Heart right ventricle (tissue), 16 donors: ENCODE results near the gene SMYD3. TPM values are rescaled to one million over a fixed set of nuclear protein-coding genes. Genes with fewer than 3 reads are reported as not detected.

Experiments used
- ATAC-seq, 8 donors: fragments of 200-7000 bp; cut with Tn5 transposase; one replicate each; pipeline ENCODE4 v1.9.1; 2020; ENCODE audit warnings: mild to moderate bottlenecking in 8 of 8, moderate library complexity in 8 of 8, moderate number of reproducible peaks in 1 of 8
- DNase-seq, 2 donors: peaks; one replicate each; pipeline ENCODE4 v3.0.0-alpha.2; 2020
- H3K27ac ChIP-seq, 10 donors: fragments of 200-600 bp; sonication (generic) in 2 of 10; one replicate each; pipeline versions ENCODE4 v1.5.0 to v1.8.0; 2020 to 2022; ENCODE audit warnings: mild to moderate bottlenecking in 3 of 10
- H3K27me3 ChIP-seq, 7 donors: fragments of 200-600 bp; one replicate each; pipeline ENCODE4 v1.8.0; 2021 to 2022; ENCODE audit warnings: mild to moderate bottlenecking in 2 of 7
- H3K36me3 ChIP-seq, 9 donors: fragments of 200-600 bp; sonication (generic) in 1 of 9; one replicate each; pipeline versions ENCODE4 v1.5.0 to v1.8.0; 2020 to 2022; ENCODE audit warnings: mild to moderate bottlenecking in 2 of 9
- H3K4me1 ChIP-seq, 9 donors: fragments of 200-600 bp; sonication (generic) in 1 of 9; one replicate each; pipeline versions ENCODE4 v1.5.0 to v1.8.0; 2020 to 2022; ENCODE audit warnings: mild to moderate bottlenecking in 4 of 9
- H3K4me3 ChIP-seq, 10 donors: fragments of 200-600 bp; sonication (generic) in 2 of 10; one replicate each; pipeline versions ENCODE4 v1.5.0 to v1.8.0; 2020 to 2022; ENCODE audit warnings: mild to moderate bottlenecking in 7 of 10, moderate library complexity in 2 of 10
- H3K9me3 ChIP-seq, 11 donors: fragments of 200-600 bp in 10 of 11; sonication (generic) in 2 of 11; one replicate each; pipeline versions ENCODE4 v1.5.0 to v1.8.0; 2013 to 2022; ENCODE audit warnings: mild to moderate bottlenecking in 2 of 11, control low read depth in 1 of 11, moderate library complexity in 1 of 11
- WGBS, 2 donors: extraction: QIAGEN DNeasy Blood & Tissue Kit; methylation state at CpG; one replicate each; pipeline ENCODE4 v1.1.7; 2013; ENCODE audit warnings: inconsistent platforms in 1 of 2; 5-methylcytosine and 5-hydroxymethylcytosine counted together
- intact Hi-C, 10 donors: fragments of 100-400 bp; cut with DNase I; formaldehyde crosslinking; loops; one replicate each; pipeline versions ENCODE4 v1.11.1 to v1.14.2; 2022
- polyA plus RNA-seq, 2 donors: library from polyadenylated mRNA; stranded (reverse); fragments of 200-250 nt; gene quantifications; one replicate each; pipeline ENCODE4 v1.2.3, GENCODE V29; 2013
- total RNA-seq, 10 donors: library from RNA; stranded (reverse); fragmentation: NEBNext Ultra II Directional in 3 of 10; extraction: Animal tissue kit (Norgen Biotek cat#: 25700) in 3 of 10; gene quantifications; one replicate each; pipeline versions ENCODE4 v1.2.1 to v1.2.4, GENCODE V29; 2021 to 2023
- TF ChIP-seq, protein P1 (sequence below), 9 donors: fragments of 200-600 bp; sonication (generic) in 2 of 9; IDR thresholded peaks; one replicate each; pipeline versions ENCODE4 v1.5.0 to v1.8.0; 2021 to 2022; ENCODE audit warnings: antibody characterized with exemption in 9 of 9, mild to moderate bottlenecking in 5 of 9, moderate library complexity in 1 of 9
- donor health status: Arrhythmogenic right ventricular cardiomyopathy.
- donor health status: ischemic (EF 13 %, LVEDD 7.1; RV severe dilation, severe dysfunction).
- donor health status: healthy with polysubstance abuse.
- donor health status: DM: no; HTN: yes; CAD: no.
- donor health status: DM: no; HTN: no; CAD: no.
- donor health status: ischemic (EF 25% LVEDD 6.9; RV normal size, moderate dysfunction).
- donor health status: ischemic (EF 25% LVEDD 5.7; RV mildly dilated, moderate dysfunction).
- donor health status: healthy.
- donor health status: DM: yes; HTN: yes; CAD: no.
- donor health status: Ischemic cardiomyopathy.
- donor health status: ischemic (EF 35%, LVEDD 5.7; RV mildly dilated, moderate dysfunction).
- donor health status: nonischemic (EF 11% LVEDD 7.7; RV severe dilation, severe dysfunction).
- donor health status: DM: yes; HTN: yes; CAD: no.
- donor health status: PGD.
- donor health status: ischemic (EF 29% LVEDD 5.4; RV normal size, mild dysfunction).
- donor health status: nonischemic (EF 23%, LVEDD 6.1; RV moderate dilation, normal function).

Gene SMYD3
- total and polyA plus RNA-seq, 12 donors = 5.9 to 13.9 (median 8.1) TPM

DNA sequence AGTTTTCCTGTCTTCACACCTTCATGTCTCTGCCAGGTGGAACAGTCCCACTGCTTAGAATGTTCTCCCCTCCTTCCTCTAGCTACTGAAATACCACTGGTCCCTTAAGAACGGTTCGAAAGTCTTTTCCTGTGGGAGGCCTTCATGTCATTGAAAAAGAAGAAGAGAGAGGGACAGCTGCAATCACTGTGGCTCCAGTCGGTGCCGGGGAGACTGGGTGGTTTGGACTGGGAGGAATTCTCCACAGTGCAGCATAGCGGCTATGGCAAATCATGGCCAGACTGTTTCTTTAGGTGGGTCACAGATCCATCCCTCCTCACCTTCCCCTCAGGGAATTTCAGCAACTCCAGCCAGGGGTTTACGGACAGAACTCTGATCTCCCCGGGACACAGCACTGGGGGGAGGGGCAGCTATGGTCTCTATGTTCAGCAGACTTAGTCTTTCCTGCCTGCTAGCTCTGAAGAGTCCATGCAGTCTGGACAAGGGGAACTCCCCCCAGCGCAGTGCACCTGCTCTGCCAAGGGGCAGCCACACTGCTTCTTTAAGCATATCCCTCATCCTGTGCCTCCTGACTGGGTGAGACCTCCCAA, 567.2 kb downstream of the SMYD3 start:
- no peaks in the 10 kb centered on the region for H3K36me3 ChIP-seq
- ATAC-seq = no peak
- intact Hi-C loops = no loop called here
- no peak overlapping the region for H3K4me3 ChIP-seq
- TF ChIP-seq, protein P1, sequence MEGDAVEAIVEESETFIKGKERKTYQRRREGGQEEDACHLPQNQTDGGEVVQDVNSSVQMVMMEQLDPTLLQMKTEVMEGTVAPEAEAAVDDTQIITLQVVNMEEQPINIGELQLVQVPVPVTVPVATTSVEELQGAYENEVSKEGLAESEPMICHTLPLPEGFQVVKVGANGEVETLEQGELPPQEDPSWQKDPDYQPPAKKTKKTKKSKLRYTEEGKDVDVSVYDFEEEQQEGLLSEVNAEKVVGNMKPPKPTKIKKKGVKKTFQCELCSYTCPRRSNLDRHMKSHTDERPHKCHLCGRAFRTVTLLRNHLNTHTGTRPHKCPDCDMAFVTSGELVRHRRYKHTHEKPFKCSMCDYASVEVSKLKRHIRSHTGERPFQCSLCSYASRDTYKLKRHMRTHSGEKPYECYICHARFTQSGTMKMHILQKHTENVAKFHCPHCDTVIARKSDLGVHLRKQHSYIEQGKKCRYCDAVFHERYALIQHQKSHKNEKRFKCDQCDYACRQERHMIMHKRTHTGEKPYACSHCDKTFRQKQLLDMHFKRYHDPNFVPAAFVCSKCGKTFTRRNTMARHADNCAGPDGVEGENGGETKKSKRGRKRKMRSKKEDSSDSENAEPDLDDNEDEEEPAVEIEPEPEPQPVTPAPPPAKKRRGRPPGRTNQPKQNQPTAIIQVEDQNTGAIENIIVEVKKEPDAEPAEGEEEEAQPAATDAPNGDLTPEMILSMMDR (IDR thresholded peaks at IDR 0.05) = no peak
- peaks cover 0 to 7% (median 5%) of the 10 kb centered on the region in 11 donors for H3K9me3 ChIP-seq
- H3K27me3 ChIP-seq = no peaks in the 10 kb centered on the region
- 64 to 72% methylated on average over 8 of the region's 8 CpGs for WGBS, 2 donors
- no peak overlapping the region for H3K27ac ChIP-seq
- DNase-seq = no peak
- no peaks in the 10 kb centered on the region for H3K4me1 ChIP-seq

DNA sequence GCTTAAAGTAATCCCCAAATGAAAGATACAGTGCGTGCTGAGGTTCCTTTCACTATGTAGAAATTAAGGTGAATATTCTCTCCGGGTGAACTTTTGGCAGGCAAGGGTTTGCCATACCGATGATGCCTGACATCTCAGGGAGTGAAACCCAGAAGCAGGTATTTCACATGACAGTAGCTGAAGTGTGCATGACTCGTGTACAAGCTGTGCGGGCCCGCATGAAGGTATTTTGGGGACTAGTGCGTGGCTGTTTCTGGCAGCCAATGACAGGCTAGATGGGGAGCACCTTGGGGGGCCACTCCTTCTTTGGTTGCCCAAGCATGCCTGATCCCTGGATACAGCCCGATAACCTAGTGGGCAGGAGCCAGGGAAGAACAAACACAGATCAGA, 569.0 kb downstream of the SMYD3 start:
- 97 to 98% methylated on average over 8 of the region's 8 CpGs for WGBS, 2 donors
- TF ChIP-seq, protein P1 (IDR thresholded peaks at IDR 0.05) = no peak
- Histone ChIP-seq H3K9me3 (no peaks in the 10 kb centered on the region), H3K27me3 (no peaks in the 10 kb centered on the region), H3K36me3 (no peaks in the 10 kb centered on the region), H3K27ac (no peak overlapping the region), H3K4me1 (no peaks in the 10 kb centered on the region), H3K4me3 (no peak overlapping the region)
- no peak for ATAC-seq
- intact Hi-C loops = no loop called here
- no peak for DNase-seq

DNA sequence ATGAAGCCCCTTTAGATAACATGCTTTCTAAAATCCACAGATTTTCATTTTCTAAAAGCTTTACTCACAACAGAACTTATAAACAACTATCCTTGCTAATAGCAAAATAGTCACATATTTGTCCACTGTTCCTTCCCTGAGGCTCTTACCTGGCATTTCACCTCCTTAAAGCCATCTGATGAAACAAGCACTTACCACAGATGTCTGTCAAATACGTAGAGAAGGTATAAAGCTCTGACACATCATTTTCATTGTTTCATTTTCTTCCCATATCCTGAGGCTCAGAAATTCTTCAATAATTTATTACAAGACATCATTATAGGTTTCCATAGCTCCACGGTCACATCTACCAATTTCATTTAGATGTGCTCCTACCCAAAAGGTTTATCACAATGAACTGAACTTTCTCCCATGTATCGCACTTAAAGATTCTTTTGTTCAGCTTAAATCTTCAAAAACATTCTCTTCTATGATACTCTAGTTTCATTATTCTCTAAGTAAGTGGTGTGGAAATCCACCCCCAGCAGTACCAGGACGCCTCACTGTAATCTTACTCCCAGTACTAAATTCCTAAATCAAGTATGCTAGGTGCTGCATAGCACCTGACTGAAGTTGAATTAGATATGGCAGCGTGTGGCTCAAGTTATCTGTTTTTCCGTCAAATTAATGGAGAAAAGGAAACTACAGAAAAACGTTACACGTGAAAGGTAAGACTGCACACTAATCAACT, 569.6 kb downstream of the SMYD3 start:
- Histone ChIP-seq H3K9me3 (no peaks in the 10 kb centered on the region), H3K27me3 (no peaks in the 10 kb centered on the region), H3K27ac (no peak overlapping the region), H3K4me3 (no peak overlapping the region), H3K4me1 (no peaks in the 10 kb centered on the region), H3K36me3 (no peaks in the 10 kb centered on the region)
- ATAC-seq (no peak), DNase-seq (no peak)
- 87 to 88% methylated on average over 8 of the region's 8 CpGs for WGBS, 2 donors
- TF ChIP-seq, protein P1 (IDR thresholded peaks at IDR 0.05) = no peak
- intact Hi-C loops = no loop called here

DNA sequence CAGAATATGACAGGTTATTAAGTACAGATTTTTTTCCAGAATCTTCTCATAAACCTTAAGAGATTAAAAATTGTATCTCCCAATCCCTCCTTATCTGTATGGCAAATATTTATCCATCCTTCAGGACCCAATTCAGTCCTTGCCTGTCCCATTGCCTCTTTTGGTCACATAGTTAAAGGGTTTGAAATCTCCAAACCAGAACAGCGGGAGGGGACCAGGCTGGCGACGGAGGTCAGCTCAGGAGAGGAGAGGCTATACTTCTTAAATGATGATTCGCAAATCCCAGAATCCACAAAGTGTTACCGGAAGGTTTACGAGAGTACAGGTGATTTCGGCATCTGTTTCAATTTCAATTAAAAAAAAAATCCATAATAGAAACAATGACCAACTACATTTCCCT, 572.7 kb downstream of the SMYD3 start:
- Histone ChIP-seq H3K27me3 (no peaks in the 10 kb centered on the region), H3K4me3 (no peak overlapping the region), H3K27ac (no peak overlapping the region), H3K9me3 (no peaks in the 10 kb centered on the region), H3K4me1 (no peaks in the 10 kb centered on the region), H3K36me3 (peaks cover 0 to under 1% (median 0%) of the 10 kb centered on the region in 9 donors)
- TF ChIP-seq, protein P1 (IDR thresholded peaks at IDR 0.05) = no peak
- intact Hi-C loops = no loop called here
- no peak for ATAC-seq
- WGBS, 2 donors = 93 to 96% methylated on average over 7 of the region's 7 CpGs
- no peak for DNase-seq
